Retinal pigment epithelial cell (primary cell): Measurements from ENCODE around the gene FLII.

Experiments used
- DNase-seq: peaks from one replicate; pipeline ENCODE4 v3.0.0-alpha.2; 2010; ENCODE audit warnings: low read depth
- H3K4me3 ChIP-seq: 2 replicates; pipeline ENCODE4 v1.5.1; 2011; ENCODE audit warnings: mild to moderate bottlenecking, low read length, control low read depth, moderate library complexity
- TF ChIP-seq, protein P1 (sequence below): conservative IDR thresholded peaks from 2 replicates; pipeline ENCODE4 v1.5.1; 2011; ENCODE audit warnings: low read depth, low read length, control low read depth, inconsistent platforms

The FLII gene

DNA sequence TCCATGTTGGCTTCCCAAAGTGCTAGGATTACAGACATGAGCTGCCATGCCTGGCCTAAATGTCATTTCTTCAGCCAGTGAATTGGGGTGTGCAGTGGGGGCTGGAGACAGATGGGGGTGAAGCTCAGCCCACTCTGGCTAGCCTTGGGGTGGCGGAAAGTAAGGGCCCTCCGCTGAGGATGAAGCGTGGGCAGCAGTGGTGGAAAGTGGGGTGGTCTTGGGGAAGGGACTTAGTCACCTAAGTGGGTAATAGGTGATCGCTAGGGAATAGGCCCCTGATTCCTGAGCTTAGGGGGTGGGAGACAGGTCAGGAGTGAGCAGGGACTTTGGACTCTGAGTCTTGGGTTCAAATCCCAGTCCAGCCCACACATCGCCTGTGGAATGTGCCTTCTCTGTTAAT, 30.9 kb downstream of the FLII start:
- H3K4me3 ChIP-seq, result no peak overlapping the region
- TF ChIP-seq, protein P1, sequence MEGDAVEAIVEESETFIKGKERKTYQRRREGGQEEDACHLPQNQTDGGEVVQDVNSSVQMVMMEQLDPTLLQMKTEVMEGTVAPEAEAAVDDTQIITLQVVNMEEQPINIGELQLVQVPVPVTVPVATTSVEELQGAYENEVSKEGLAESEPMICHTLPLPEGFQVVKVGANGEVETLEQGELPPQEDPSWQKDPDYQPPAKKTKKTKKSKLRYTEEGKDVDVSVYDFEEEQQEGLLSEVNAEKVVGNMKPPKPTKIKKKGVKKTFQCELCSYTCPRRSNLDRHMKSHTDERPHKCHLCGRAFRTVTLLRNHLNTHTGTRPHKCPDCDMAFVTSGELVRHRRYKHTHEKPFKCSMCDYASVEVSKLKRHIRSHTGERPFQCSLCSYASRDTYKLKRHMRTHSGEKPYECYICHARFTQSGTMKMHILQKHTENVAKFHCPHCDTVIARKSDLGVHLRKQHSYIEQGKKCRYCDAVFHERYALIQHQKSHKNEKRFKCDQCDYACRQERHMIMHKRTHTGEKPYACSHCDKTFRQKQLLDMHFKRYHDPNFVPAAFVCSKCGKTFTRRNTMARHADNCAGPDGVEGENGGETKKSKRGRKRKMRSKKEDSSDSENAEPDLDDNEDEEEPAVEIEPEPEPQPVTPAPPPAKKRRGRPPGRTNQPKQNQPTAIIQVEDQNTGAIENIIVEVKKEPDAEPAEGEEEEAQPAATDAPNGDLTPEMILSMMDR, result no peak
- no peak for DNase-seq

GRCh38 chr17:18226284-18226945, 32.1 kb downstream of the FLII start:
- peak overlapping the region; percentile 89 for H3K4me3 ChIP-seq
- TF ChIP-seq, protein P1, result no peak
- no peak for DNase-seq

DNA sequence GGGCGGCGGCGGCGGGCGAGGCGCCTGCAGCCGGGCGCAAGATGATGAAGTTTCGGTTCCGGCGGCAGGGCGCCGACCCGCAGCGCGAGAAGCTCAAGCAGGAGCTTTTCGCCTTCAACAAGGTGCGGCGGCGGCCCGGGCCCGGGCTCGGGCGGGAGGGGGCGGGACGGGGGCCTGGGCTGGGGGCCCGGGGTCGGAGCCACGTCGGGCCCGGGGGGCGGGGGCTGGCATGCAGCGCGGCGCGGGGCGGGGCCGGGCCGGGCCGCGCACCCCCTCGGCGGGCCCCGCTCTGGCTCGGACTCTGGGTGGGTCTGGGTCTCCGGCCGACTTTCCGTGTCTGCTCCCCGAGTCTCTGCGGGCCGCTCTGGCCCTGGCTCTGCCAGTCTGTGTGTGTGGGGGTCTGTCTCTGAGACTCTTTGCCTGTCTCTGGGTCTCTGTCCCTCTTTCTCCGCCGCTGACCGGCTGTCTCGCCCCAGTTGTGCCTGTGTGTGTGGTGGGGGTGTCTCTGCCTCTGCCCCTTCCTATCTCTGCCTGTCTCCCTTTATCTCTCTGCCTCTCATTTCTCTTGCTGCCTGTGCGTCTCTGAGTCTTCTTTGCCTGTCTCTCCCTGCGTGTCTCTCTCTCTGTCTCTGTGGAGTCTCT, 32.8 kb downstream of the FLII start:
- TF ChIP-seq, protein P1, result no peak
- no peak for DNase-seq
- H3K4me3 ChIP-seq, result peak overlapping the region; percentile 89

- TF ChIP-seq, protein P1, result no peak
- peak; percentile 67 for DNase-seq
- peak within 1 kb of the TSS; percentile 89 for H3K4me3 ChIP-seq
These were observed 33.4 kb downstream of the FLII start, which contains the start of gene LLGL1 for GRCh38 chr17:18225121-18225641. TSS of gene LLGL1 (plus strand) at chr17:18225635. CDS start at chr17:18225683, 48 bp downstream.

GRCh38 chr17:18224387-18225120, 34.0 kb downstream of the FLII start:
- no peak for DNase-seq
- peak overlapping the region; percentile 46 for H3K4me3 ChIP-seq
- TF ChIP-seq, protein P1, result no peak

- TF ChIP-seq, protein P1, result no peak
- no peak overlapping the region for H3K4me3 ChIP-seq
- no peak for DNase-seq
These were observed 34.5 kb downstream of the FLII start for GRCh38 chr17:18224053-18224386.
